GM18520 (cell line): Measurements from ENCODE around the gene AP1M1.

Source experiments
- ATAC-seq: cut with Tn5 transposase; IDR thresholded peaks from one replicate; pipeline ENCODE4 v1.9.1; 2021; ENCODE audit not compliant: unreplicated experiment

The AP1M1 gene

DNA sequence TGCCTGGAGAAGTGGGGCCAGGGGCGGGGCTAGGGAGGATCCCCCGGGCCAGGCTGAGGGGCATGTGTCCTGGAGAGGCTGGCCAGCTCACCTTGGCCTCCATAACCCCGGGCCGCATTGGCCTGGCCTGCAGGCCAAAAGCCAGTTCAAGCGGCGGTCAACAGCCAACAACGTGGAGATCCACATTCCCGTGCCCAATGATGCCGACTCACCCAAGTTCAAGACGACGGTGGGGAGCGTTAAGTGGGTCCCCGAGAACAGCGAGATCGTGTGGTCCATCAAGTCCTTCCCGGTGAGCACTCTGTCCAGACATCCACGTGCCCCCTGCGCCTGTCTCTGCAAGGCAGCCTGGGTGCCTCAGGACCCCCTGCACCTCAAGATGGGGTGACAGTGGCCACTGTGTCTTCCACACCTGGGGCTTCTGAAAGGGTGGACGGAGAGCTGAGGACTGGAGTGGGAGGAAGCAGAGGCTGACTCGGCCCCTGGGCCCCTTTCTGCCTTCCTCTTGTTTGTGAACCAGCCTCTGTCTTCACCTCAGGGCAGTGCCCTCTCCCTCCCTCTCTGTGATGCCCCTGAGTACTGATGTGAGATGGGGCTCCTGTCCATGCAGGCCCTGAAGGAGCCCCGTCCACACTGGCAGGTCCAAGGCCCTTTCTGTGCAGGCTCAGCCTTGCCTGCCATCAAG, 31.1 kb downstream of the AP1M1 start:
- no peak for ATAC-seq

DNA sequence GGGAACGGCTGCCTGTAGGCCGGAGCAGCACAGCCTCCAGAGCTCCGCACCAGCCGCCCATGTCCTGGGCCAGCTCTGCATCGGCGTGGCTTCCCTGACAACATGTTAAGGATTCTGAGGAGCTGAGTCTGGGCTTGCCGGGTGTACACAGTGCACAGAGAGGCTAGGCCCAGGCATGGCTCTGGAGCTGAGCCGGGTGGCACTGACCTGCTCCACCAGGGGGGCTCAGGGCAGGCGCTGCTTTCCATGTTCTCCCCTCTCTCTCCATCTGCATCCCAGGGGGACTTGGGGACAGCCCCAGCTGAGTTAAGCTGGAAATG, 31.6 kb downstream of the AP1M1 start:
- no peak for ATAC-seq

GRCh38 chr19:16232127-16232526, 34.4 kb downstream of the AP1M1 start:
- no peak for ATAC-seq

DNA sequence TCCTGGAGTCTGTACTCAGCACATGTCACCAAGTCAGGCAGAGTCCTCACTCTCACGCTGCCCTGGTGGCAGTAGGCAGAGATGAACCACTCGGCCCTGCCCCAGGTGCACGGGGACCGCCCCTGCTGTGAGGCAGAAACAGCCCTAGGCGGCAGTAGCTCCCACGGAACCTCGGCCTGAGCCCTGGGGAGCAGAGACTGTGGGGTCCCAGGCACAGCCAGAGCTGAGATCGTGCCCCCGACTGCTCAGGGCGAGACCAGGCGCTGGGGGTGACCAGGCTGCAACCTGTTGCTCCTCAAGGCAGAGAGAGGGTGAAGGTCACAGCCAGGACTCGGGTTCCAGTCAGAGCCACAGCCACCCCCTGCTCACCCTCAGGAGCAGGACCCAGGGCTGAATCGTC, 34.9 kb downstream of the AP1M1 start:
- ATAC-seq, result no peak

- no peak for ATAC-seq
These were observed 35.5 kb downstream of the AP1M1 start for GRCh38 chr19:16233081-16233776.

DNA sequence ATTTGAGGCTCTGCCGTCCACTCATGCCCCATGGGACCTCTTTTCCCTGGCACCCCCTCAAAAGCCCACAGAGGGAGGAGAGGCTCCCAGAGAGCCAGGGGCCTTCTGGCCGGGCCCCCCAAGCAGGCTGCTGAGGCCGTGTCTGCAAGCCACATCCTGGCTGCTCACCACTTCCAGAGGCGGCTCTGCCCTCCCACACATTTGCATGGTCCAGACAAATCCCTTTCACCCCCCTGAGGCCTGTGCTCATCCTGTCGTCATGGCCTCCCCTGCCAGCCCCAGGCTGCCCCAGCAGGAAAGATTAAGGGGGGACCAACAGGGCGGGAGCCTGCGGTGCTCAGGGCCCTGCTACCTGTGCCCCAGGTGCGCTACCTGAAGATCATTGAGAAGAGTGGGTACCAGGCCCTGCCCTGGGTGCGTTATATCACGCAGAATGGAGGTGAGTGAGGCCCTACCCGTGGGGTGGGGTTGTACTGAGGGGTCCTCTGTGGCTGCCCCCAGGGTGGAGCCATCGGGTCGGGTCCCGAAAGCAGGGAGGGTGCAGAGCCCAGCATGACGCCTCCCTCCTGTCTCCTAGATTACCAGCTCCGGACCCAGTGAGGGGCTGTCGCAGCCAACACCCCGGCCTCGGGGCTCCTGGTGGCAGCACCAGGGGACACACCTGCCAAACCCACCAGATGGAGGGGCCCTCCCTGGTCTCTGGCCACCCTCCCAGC, 36.3 kb downstream of the AP1M1 start:
- no peak for ATAC-seq

- no peak for ATAC-seq
These were observed 37.1 kb downstream of the AP1M1 start for GRCh38 chr19:16234552-16235445.

DNA sequence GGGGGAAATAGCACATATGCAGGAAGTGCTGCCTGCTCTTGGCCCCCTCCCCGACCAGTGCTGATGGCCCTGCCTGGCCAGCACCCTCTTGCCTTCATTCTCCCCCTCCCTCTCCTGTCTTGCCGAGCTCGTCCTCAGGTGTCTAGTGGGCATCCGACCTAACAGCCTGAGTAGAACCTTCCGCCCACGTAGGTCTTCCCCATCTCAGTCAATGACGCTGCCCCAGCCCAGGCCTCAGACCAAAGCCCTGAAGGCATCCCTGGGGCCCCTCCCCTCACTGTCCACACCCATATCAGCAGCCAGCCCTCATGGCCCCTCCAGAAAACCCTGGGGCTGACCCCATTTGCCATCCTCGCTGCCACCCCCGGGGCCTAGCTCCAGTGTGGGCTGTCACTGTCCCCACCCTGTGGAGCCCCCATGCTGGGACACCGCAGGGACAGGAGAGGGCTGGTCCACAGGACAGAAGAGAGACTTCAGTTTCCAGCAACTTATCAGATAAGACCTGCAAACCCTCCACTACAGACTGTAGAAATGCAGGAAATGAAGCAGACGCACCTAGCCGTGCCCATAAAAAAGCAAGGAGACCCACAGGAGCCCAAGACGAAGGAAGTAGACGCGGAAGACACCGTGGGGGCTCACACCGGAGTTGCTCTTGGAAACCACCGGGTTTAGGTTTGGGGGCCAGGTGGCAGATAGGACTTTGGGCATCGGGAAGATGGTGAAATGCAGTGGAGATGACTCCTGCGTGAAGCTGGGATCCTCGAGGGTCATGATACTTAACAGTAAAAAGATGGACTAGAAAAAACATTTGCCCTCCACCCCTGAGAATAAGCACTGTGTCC, 38.3 kb downstream of the AP1M1 start:
- ATAC-seq, result no peak

- ATAC-seq, result no peak
These were observed 46.4 kb downstream of the AP1M1 start for GRCh38 chr19:16244091-16244490.

DNA sequence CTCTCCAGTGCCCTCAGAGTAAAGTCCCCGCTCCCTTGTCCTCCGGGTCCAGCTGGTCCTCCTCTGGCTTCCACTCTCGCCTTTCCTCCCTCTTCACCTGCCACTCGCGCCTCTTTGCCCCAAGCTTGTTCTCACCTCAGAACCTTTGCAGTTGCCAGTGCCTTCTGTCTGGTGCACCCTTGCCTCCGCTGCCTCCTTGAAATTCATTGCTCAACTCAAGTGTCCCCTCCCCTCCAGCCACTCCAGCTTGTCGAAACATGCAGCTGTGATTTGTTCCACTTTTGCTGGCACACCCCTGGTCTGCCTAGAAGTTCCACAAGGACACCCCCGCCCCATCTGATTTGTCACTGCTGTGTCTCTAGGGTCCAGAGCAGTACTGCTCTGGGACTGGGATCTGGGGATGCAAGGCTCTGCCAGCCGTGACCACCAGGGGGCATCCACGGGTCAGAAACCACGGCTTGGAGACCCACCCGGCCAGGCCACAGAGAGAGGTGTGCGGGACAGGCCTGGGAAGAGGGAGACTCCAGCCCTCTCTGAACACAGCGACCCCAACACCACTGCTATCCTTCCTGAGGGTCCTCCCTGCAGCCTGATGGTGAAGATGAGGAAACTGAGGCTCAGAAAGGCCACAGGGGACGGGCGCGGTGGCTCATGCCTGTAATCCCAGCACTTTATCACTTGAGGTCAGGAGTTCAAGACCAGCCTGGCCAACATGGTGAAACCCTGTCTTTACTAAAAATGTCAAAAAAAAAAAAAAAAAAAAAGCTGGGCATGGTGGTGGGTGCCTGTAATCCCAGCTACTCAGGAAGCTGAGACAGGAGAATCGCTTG, 49.9 kb downstream of the AP1M1 start:
- ATAC-seq, result no peak

- ATAC-seq, result no peak
These were observed 50.8 kb downstream of the AP1M1 start for GRCh38 chr19:16248380-16249023.

DNA sequence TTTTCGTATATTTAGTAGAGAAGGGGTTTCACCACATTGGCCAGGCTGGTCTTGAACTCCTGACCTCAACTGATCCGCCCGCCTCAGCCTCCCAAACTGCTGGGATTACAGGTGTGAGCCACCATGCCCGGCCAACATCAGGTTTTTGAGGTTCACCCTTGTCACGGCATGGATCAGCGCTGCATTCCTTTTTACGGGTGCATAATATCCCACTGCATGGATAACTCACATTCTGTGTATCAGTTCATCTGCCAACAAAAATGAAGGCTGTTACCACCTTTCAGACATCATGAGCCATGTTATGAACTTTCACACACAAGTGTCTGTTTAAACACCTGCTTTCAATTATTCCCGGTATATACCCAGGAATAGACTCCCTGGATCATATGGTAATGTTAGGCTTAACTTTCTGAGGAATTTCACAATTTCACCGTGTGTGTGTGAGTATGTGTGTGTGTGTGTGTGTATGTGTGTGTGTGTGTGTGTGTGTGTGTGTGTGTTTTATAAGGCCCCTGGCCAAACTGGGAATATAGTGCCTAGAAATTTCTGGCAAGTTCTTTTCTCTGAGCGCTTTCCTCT, 52.2 kb downstream of the AP1M1 start:
- no peak for ATAC-seq

DNA sequence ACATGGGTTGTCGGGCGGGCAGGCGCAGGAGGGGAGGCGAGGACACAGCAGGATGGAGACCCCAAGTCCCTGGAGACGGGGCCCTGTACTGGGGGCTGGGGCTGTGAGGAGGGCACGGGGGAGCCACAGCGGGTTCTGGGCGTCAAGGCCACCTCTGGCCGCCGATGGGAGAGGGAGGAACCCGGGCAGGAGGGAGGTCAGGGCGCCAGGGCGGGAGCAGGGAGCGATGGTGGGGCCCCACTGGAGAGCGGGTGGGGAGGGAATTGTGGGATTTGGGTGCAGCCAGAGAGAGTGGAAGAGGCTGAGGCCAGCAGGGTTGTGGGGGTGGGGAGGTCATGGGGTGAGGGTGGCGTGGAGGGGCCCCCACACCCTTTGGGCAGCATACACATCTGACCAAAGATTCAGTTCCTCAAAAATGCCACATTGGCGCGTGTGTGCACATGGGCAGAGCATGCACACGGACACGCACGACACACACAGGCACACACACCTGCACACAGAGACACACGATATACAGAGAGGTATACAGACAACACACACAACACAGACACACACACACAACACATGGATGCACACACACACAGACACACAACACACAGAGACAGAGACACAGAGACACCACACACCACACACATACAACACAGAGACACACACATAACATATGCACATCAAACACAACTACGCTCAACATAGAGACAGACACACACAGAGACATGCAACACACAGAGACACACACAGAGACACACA, 54.9 kb downstream of the AP1M1 start:
- no peak for ATAC-seq

- no peak for ATAC-seq
These were observed 57.2 kb downstream of the AP1M1 start for GRCh38 chr19:16254851-16255408.

GRCh38 chr19:16257509-16258002, 59.8 kb downstream of the AP1M1 start:
- ATAC-seq, result no peak

DNA sequence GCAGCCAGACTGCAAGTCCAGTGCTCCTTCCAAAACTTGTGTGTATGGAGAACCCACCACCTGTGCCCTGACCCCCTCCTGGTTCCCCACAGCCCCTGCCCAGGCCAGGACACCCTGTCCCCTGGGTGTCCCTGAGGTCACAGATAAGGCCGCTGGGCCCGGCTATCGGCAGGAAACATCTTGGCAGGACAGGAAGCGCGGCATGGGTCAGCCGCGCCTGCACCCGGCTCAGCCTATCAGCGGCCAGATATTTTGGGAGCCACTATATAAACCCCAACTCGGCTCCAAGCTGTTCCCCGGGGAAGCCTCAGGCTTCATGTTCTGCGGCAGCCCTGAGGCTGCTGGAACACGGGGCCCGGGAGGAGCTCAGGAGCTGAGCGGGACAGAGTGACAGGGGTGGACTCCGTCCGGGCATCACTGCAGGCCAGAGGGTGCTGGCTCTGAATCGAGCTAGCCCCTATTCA, 60.8 kb downstream of the AP1M1 start:
- ATAC-seq, result no peak

DNA sequence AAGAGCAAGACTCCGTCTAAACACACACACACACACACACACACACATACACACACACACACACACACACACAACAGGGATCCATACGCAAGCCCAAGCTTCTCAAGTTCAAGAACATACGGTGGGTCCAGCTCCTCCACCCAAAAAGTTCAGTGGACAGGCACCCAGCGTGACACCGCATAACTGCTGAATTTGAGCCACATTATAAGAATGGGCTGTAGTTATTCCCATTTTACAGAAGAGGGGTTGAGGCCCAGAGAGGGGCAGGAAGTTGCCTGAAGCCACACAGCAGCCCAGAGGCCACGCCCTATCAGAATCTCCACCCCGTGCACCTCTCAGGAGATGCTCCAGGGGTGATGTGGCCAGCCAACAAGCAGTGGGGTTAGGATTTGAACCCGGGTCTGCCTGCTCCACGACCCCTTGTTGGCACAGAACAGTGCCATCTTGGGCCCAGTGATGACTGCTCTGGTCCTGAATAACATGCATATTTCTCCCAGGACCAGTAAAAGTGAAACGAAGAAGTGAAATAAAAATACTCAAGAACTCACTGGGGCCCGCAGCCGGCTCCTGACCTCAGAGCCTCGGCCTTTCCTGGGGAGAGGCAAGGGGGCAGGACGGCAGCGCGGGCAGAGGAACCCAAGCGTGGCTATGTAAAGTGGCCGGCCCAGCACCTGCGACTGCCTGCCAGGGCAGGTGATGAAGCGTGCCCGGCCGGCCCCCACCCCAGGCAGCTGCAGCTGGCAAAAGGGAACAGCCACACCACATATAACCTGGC, 61.9 kb downstream of the AP1M1 start:
- no peak for ATAC-seq
